ENCODE data around the gene KIF4A.
"Not testable (repeated sequence)": the region's sequence is repeated elsewhere in the genome, so short reads cannot be mapped to it uniquely, and the experiment has no call there.

Gene KIF4A

DNA sequence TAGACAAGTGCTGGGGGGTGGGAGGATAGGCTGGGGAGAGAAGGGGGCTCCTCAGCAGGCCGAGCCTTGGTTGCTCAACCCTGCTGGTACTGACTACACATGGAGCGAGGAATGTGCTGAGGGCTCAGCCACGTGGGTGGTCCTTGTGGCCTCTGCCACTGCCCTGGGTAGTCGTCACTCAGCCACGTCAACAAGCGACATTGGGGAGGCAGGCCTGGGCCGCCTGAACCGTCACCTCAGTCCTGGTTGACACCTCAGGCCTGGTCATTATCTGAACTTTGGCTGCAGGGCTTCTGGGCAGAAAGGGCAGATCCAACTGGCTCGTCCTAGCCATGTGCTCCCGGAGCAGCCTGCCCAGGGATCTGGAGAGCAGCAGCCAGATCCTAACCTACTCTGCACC, 70.5 kb downstream of the KIF4A start:
- no peak for DNase-seq (ENCODE audit: low read depth in 4 of 4, low spot score in 1 of 4)

DNA sequence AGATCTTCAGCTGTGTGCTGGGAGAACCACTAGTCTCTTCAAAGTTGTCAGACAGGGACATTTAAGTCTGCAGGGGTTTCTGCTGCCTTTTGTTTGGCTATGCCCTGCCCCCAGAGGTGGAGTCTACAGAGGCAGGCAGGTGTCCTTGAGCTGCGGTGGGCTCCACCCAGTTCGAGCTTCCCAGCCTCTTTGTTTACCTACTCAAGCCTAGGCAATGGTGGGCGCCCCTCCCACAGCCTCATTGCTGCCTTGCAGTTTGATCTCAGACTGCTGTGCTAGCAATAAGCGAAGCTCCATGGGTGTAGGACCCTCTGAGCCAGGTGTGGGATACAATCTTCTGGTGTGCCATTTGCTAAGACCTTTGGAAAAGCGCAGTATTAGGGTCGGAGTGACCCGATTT, 78.8 kb downstream of the KIF4A start:
- DNase-seq (ENCODE audit: low read depth in 4 of 4, low spot score in 1 of 4), result not testable (repeated sequence)

DNA sequence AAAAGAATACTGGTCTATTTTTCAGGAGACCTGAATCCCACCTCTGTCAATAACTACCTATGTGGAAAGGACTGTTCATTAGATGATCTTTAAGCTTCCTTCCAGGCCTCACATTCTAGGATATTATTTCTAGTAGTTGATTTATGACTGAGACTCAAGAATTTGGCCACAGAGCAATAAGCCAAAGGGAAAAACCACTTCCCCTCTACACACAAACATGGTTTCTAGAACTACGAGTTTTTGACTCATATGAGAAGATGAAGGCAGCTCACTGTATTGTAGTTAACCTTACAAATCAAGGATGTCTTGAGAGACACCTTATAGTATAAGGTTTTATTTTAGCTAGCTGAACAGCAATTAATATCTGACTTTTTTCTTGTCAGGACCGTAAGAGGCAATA, 96.3 kb downstream of the KIF4A start:
- DNase-seq (ENCODE audit: low read depth in 4 of 4, low spot score in 1 of 4), result no peak

DNA sequence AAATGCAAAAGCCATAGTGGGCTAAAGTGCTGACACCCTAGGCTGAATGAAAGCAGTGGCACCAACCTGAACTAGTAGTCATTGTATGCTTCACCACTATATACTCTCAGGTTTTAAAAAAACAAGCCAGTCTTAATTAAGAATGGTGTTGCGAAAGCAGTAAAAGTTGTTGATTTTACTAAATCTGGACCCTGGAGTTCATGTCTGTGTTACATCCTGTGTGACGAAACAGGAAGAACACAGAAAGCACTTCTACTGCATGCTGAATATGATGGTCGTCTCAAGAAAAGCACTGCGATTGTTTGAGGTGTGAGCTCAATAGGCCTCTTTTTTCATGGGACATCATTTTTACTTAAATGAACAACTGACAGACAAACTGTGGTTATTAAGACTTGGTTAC, 109.0 kb downstream of the KIF4A start:
- no peak for DNase-seq (ENCODE audit: low read depth in 4 of 4, low spot score in 1 of 4)

- not testable (repeated sequence) for DNase-seq (ENCODE audit: low read depth in 4 of 4, low spot score in 1 of 4)
Measured at GRCh38 chrX:70400181-70400580, 110.3 kb downstream of the KIF4A start.

DNA sequence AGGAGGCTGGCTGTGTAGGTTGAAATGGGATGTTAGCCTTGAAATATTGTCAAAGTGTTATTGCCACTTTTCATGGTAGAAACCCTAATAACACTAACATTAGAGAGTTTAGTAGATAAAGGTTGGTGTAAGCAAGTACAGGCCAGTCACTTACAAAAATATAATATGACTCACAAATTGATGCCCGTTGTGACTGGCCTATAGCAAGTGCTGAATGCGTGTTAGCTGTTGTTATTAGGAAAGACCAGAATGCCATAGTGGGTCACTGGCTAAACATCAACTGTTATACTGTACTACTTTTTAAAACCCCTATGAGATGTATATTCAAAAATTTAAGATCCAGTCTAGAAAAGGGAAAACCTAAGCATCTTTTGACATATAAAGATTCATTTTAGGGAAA, 112.8 kb downstream of the KIF4A start:
- DNase-seq (ENCODE audit: low read depth in 4 of 4, low spot score in 1 of 4), result no peak

DNA sequence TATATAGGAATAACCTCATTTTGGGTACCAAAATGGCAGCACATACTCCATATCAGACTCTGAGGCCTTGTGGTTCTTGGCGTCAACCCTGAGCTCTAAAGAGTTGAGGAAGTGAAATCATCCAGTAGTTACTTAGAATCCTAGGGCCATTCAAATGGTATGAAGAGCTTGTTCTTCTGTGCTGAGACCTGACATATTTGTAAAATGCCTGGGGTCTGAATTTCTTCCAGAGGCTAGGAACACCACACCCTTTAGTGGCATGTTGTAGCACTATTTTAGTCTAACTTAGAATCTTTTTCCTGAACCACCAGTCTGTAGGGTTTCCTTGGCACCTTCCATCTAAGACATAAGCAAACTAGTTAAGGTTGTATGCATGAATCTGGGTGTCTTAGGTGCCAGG, 115.1 kb downstream of the KIF4A start:
- no peak for DNase-seq (ENCODE audit: low read depth in 4 of 4, low spot score in 1 of 4)

DNA sequence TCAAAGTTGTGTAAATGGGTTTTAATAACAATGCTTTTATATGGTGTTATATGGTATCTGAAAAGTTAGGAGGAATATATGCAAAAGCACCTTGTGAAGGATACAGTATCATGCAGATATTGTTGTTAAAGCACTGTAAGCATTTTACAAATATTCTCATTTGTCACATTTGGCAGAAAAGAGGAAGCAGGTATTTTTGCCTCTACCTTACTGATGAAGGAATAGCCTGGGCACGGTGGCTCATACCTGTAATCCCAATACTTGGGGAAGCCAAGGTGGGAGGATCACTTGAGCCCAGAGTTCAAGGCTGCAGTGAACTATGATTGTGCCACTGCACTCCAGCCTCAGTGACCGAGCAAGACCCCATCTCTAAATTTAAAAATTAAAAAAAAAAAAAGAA, 121.0 kb downstream of the KIF4A start:
- no peak for DNase-seq (ENCODE audit: low read depth in 4 of 4, low spot score in 1 of 4)

- no peak for DNase-seq (ENCODE audit: low read depth in 4 of 4, low spot score in 1 of 4)
Measured at GRCh38 chrX:70411475-70411874, 121.6 kb downstream of the KIF4A start.

- DNase-seq (ENCODE audit: low read depth in 4 of 4, low spot score in 1 of 4), result no peak
Measured at GRCh38 chrX:70421618-70422017, 131.7 kb downstream of the KIF4A start.

GRCh38 chrX:70422851-70423341, 133.0 kb downstream of the KIF4A start, which contains the start of gene GDPD2:
Gene GDPD2 (plus strand): TSS chrX:70423314. CDS start chrX:70424985, 1,671 bp downstream.
- no peak for DNase-seq (ENCODE audit: low read depth in 4 of 4, low spot score in 1 of 4)

- DNase-seq (ENCODE audit: low read depth in 4 of 4, low spot score in 1 of 4), result no peak
Measured at GRCh38 chrX:70423936-70424675, 134.2 kb downstream of the KIF4A start.

- no peak for DNase-seq (ENCODE audit: low read depth in 4 of 4, low spot score in 1 of 4)
Measured at GRCh38 chrX:70424801-70425200, 134.9 kb downstream of the KIF4A start.

DNA sequence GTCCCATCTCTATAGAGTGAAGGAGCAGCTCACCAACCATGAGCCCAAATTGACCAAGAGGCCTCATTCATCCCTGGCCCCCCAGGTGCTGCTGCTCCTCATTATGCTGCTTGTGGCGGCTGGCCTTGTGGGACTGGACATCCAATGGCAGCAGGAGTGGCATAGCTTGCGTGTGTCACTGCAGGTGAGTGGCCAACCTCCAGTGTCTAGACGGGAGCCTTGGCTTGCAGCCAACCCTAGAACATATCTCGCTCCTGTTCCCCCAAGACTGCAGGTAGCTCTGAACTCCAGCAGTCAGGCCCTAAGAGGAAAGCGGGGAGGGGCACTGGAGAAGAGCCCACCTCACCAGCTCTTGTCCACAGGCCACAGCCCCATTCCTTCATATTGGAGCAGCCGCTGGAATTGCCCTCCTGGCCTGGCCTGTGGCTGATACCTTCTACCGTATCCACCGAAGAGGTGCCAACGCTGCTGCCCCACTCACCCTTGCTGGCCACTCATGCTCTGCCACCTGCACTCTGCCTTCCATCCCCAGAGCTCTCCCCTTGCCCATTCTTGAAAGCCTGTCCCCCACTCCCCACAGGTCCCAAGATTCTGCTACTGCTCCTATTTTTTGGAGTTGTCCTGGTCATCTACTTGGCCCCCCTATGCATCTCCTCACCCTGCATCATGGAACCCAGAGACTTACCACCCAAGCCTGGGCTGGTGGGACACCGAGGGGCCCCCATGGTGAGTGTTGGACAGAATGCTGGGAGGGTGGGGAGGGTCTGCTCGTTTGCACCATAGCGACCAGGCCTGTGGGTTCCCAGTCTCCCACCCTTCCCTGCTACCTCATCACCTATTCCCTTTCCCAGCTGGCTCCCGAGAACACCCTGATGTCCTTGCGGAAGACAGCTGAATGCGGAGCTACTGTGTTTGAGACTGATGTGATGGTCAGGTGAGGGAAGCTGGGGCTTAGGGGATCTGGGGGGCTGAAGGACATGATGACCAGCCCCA, 136.7 kb downstream of the KIF4A start:
- no peak for DNase-seq (ENCODE audit: low read depth in 4 of 4, low spot score in 1 of 4)

DNA sequence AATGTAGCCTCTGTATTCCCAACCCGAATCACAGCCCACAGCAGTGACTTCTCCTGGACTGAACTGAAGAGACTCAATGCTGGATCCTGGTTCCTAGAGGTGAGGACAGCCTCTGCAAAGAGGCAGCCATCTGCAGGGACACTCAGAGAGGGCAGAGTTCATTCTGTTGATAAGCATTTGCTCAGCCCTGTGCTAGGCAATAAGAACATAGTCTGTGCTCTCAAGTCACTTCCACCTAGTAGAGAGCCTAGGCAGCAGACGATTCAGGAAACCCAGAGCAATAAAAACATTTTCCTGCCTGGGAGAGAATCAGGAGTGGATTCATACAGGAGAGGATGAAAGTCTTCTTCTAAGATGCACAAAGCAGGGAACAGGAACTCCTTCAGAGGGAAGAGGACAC, 137.5 kb downstream of the KIF4A start:
- DNase-seq (ENCODE audit: low read depth in 4 of 4, low spot score in 1 of 4), result no peak

- no peak for DNase-seq (ENCODE audit: low read depth in 4 of 4, low spot score in 1 of 4)
Measured at GRCh38 chrX:70429759-70430158, 139.9 kb downstream of the KIF4A start.

DNA sequence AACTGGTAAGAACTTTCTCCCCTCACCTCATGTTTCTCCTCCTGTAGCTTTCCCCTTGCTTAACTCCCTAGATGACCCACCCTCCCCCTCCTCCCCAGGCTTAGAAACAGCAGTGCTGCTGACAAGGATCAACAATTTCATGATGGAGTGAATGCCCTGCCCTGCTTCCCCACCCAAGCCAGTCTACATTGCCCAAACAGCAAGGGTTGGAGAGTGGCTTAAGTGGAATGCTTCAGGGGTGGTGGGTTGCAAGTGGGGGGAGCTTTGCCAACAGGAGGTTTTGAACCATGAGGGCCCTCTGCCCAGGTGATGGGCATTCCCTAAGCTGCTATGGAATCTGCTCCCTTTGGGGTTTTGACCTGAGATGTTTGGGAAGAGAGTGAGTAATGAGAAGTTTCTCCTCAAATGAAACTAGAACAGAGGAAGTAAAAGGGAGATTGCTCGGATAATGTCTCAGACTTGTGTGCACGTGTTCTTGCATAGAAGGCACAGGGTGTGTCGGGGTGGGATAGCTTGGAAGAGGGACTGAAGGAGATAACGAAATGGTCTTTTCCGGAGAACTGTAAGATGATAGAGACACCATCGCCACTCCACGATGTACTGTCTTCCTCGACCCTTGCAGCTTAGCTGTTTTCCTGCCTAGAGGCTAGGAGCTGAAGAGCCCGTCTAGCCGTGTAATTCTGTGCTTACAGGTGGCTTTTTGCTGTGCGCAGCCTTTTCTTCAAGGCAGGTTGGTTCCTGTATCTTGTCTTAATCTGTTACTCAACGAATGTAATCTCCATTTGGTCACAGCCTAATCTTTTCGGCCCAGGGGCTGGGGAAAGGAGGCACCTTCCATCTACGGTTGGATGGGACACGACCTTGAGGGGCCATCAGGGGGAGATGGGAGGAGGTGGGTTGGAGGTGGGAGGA, 143.3 kb downstream of the KIF4A start:
- DNase-seq (ENCODE audit: low read depth in 4 of 4, low spot score in 1 of 4), result no peak

GRCh38 chrX:70433848-70434351, 144.0 kb downstream of the KIF4A start:
- peak; percentile 37 to 53 (median 48) for DNase-seq (ENCODE audit: low read depth in 4 of 4, low spot score in 1 of 4)

DNA sequence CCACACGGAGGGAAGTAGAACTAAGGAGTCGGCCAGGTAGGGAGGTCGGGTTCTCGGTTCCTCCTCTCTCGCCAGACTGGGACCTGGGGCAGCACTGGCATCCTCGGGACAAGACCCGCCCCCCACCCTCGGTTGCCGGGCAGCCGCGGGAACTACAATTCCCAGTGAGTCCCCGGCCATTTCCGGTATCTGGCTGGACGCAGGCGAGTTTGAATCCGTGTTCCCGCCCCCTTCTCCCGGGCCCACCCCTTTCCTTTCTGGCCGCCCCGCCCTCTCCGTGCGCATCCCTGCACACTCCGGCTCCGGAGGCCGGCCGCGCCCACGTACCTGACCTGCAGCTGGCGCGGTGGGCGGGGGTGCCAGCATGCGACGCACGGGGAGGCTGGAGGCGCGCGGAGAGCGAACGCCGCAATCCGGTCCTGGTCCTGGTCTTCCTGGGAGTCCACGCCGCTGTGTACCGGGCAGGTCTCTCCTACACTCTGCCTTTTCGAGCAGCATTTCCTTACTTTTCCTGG, 144.5 kb downstream of the KIF4A start:
- peak; percentile 28 to 69 (median 30) for DNase-seq (ENCODE audit: low read depth in 4 of 4, low spot score in 1 of 4)

- DNase-seq (ENCODE audit: low read depth in 4 of 4, low spot score in 1 of 4), result no peak
Measured at GRCh38 chrX:70434914-70435586, 145.1 kb downstream of the KIF4A start.
